Measurements from ENCODE around the gene KLHL34. TPM values are rescaled to one million over a fixed set of nuclear protein-coding genes. Genes with fewer than 3 reads are reported as not detected.

KLHL34 gene
- total RNA-seq, 1 experiment from 2014 or later: not detected

- no peaks in the 10 kb centered on the region for H3K36me3 ChIP-seq (ENCODE audit: low read depth)
- no peaks in the 10 kb centered on the region for H4K20me1 ChIP-seq (ENCODE audit: insufficient read depth)
- DNase-seq: peak; percentile 12 to 82
- CTCF ChIA-PET: no interaction called here
- peaks cover 19% of the 10 kb centered on the region for H3K4me1 ChIP-seq (replicated peaks; ENCODE audit: insufficient read depth)
- TF ChIP-seq CTCF (conservative IDR thresholded peaks at IDR 0.05) (no peak), EZH2 (IDR thresholded peaks at IDR 0.05; ENCODE audit: low read depth) (no peak)
- H3K27ac ChIP-seq: peak overlapping the region; percentile 59
- H3K27me3 ChIP-seq (ENCODE audit: insufficient read depth, low read depth): no peaks in the 10 kb centered on the region
- H3K9me2 ChIP-seq (ENCODE audit: insufficient read depth): no peaks in the 10 kb centered on the region
- H3K4me3 ChIP-seq: no peak overlapping the region
- no peak overlapping the region for H2AFZ ChIP-seq
- intact Hi-C loops (cut with micrococcal nuclease; ENCODE audit: unreplicated experiment): no loop called here
- peaks cover 13% of the 10 kb centered on the region; the same call in 1 of the 2 replicates for H3F3A ChIP-seq (ENCODE audit: insufficient read depth, low read depth)
- H3K79me2 ChIP-seq (ENCODE audit: low read depth): no peaks in the 10 kb centered on the region
- peak overlapping the region; percentile 61 for H3K4me2 ChIP-seq
- no peaks in the 10 kb centered on the region for H3K9me3 ChIP-seq (ENCODE audit: insufficient read depth, low read depth)
- BruUV-seq (replicated peaks): no TSS peak
- POLR2A ChIA-PET (ENCODE audit: unreplicated experiment): no interaction called here
Measured at GRCh38 chrX:21661316-21661715, 3.2 kb upstream of the KLHL34 start.

GRCh38 chrX:21660156-21660555 lies 2.0 kb upstream of the KLHL34 start:
- CTCF ChIA-PET: no interaction called here
- no TSS peak for BruUV-seq (replicated peaks)
- intact Hi-C loops (cut with micrococcal nuclease; ENCODE audit: unreplicated experiment): no loop called here

GRCh38 chrX:21659320-21659719 lies 1.2 kb upstream of the KLHL34 start:
- no peaks in the 10 kb centered on the region for H3K36me3 ChIP-seq (ENCODE audit: low read depth)
- H3K27me3 ChIP-seq (ENCODE audit: insufficient read depth, low read depth): no peaks in the 10 kb centered on the region
- no TSS peak for BruUV-seq (replicated peaks)
- DNase-seq: no peak
- H3K9me2 ChIP-seq (ENCODE audit: insufficient read depth): no peaks in the 10 kb centered on the region
- ChIA-PET POLR2A (ENCODE audit: unreplicated experiment) (interaction anchor here (0.5 kb wide), 1 partner anchor 315 kb away, joined by 3 read pairs; no protein-coding TSS in a partner anchor), CTCF (no interaction called here)
- no peaks in the 10 kb centered on the region for H3K79me2 ChIP-seq (ENCODE audit: low read depth)
- peaks cover 13% of the 10 kb centered on the region; the same call in 1 of the 2 replicates for H3F3A ChIP-seq (ENCODE audit: insufficient read depth, low read depth)
- no peak overlapping the region for H3K4me3 ChIP-seq
- no peak overlapping the region for H3K4me2 ChIP-seq
- no peak overlapping the region for H2AFZ ChIP-seq
- intact Hi-C loops (cut with micrococcal nuclease; ENCODE audit: unreplicated experiment): no loop called here
- no peak overlapping the region for H3K27ac ChIP-seq
- peaks cover 19% of the 10 kb centered on the region for H3K4me1 ChIP-seq (replicated peaks; ENCODE audit: insufficient read depth)
- H4K20me1 ChIP-seq (ENCODE audit: insufficient read depth): no peaks in the 10 kb centered on the region
- TF ChIP-seq EZH2 (IDR thresholded peaks at IDR 0.05; ENCODE audit: low read depth) (no peak), CTCF (conservative IDR thresholded peaks at IDR 0.05) (no peak)
- no peaks in the 10 kb centered on the region for H3K9me3 ChIP-seq (ENCODE audit: insufficient read depth, low read depth)

More at GRCh38 chrX:21660156-21660555, 2.0 kb upstream of the KLHL34 start:
- H3K9me2 ChIP-seq (ENCODE audit: insufficient read depth): no peaks in the 10 kb centered on the region
- no peaks in the 10 kb centered on the region for H3K9me3 ChIP-seq (ENCODE audit: insufficient read depth, low read depth)
- DNase-seq: no peak
- H3F3A ChIP-seq (ENCODE audit: insufficient read depth, low read depth): peaks cover 13% of the 10 kb centered on the region; the same call in 1 of the 2 replicates
- no peak overlapping the region for H2AFZ ChIP-seq
- no peaks in the 10 kb centered on the region for H4K20me1 ChIP-seq (ENCODE audit: insufficient read depth)
- H3K4me2 ChIP-seq: no peak overlapping the region
- H3K36me3 ChIP-seq (ENCODE audit: low read depth): no peaks in the 10 kb centered on the region
- no peak overlapping the region for H3K4me3 ChIP-seq
- H3K27ac ChIP-seq: no peak overlapping the region
- TF ChIP-seq EZH2 (IDR thresholded peaks at IDR 0.05; ENCODE audit: low read depth): no peak
- TF ChIP-seq CTCF (conservative IDR thresholded peaks at IDR 0.05): no peak
- H3K27me3 ChIP-seq (ENCODE audit: insufficient read depth, low read depth): no peaks in the 10 kb centered on the region
- POLR2A ChIA-PET (ENCODE audit: unreplicated experiment): no interaction called here
- peaks cover 19% of the 10 kb centered on the region for H3K4me1 ChIP-seq (replicated peaks; ENCODE audit: insufficient read depth)
- no peaks in the 10 kb centered on the region for H3K79me2 ChIP-seq (ENCODE audit: low read depth)

All from PC-9 (cell line).